GM12878 (cell line): Measurements from ENCODE around the gene GRIK4. TPM values are rescaled to one million over a fixed set of nuclear protein-coding genes. Genes with fewer than 3 reads are reported as not detected.

Experiments
- CBFB ChIP-seq: IDR thresholded peaks from 2 replicates; pipeline ENCODE4 v1.6.1; 2016; ENCODE audit warnings: antibody characterized with exemption, low read depth
- CBX3 ChIP-seq: fragments of 200-600 bp; sonication (generic); IDR thresholded peaks from 2 replicates; pipeline ENCODE4 v1.6.1; 2016; ENCODE audit warnings: low read depth, borderline replicate concordance
- CEBPB ChIP-seq, 2 experiments: fragments of 150-350 bp in 1 of 2; IDR thresholded peaks; 2 replicates each; pipeline ENCODE4 v1.6.1; 2012 to 2014; ENCODE audit warnings: low read depth in 2 of 2, low read length in 2 of 2, borderline replicate concordance in 1 of 2, inconsistent platforms in 1 of 2
- CHD2 ChIP-seq: IDR thresholded peaks from 2 replicates; pipeline ENCODE4 v1.6.1; 2011; ENCODE audit warnings: low read depth, low read length, improper control_type of control experiment, borderline replicate concordance
- EP300 ChIP-seq, 2 experiments: fragments of 150-350 bp in 1 of 2; IDR thresholded peaks; 2 replicates each; pipeline ENCODE4 v1.6.1; 2011 to 2012; ENCODE audit warnings: low read depth in 2 of 2, low read length in 2 of 2, borderline replicate concordance in 1 of 2, improper control_type of control experiment in 1 of 2, inconsistent platforms in 1 of 2; ENCODE audit not compliant: control insufficient read depth in 1 of 2
- ETV6 ChIP-seq, 2 experiments: fragments of 450-650 bp in 1 of 2; IDR thresholded peaks in 1 of 2; conservative IDR thresholded peaks in 1 of 2; 2 replicates each; pipeline ENCODE4 v1.6.1; 2014; ENCODE audit warnings: antibody characterized with exemption in 1 of 2, borderline replicate concordance in 1 of 2, low read depth in 1 of 2, mild to moderate bottlenecking in 1 of 2, moderate library complexity in 1 of 2
- FOXK2 ChIP-seq: fragments of 450-650 bp; IDR thresholded peaks from 2 replicates; pipeline ENCODE4 v1.6.1; 2017; ENCODE audit warnings: mild to moderate bottlenecking, moderate library complexity
- GABPA ChIP-seq: IDR thresholded peaks from 2 replicates; pipeline ENCODE4 v1.6.1; 2014; ENCODE audit warnings: antibody characterized with exemption, low read depth, mild to moderate bottlenecking, inconsistent platforms
- HDAC2 ChIP-seq: fragments of 200-600 bp; sonication (generic); IDR thresholded peaks from 2 replicates; pipeline ENCODE4 v1.6.1; 2017
- HDGF ChIP-seq: fragments of 450-650 bp; IDR thresholded peaks from 2 replicates; pipeline ENCODE4 v1.6.1; 2016; ENCODE audit warnings: antibody characterized with exemption
- IKZF2 ChIP-seq, 2 experiments: fragments of 450-650 bp; IDR thresholded peaks; 2 replicates each; pipeline ENCODE4 v1.6.1; 2017; ENCODE audit warnings: mild to moderate bottlenecking in 2 of 2, moderate library complexity in 2 of 2
- KLF5 ChIP-seq: fragments of 450-650 bp; IDR thresholded peaks from 2 replicates; pipeline ENCODE4 v1.6.1; 2014; ENCODE audit warnings: mild to moderate bottlenecking; ENCODE audit not compliant: partially characterized antibody
- MEF2A ChIP-seq: IDR thresholded peaks from 2 replicates; pipeline ENCODE4 v1.6.1; 2011; ENCODE audit warnings: low read depth, mild to moderate bottlenecking, low read length, moderate library complexity; ENCODE audit not compliant: insufficient read depth
- MYB ChIP-seq: fragments of 150-350 bp; IDR thresholded peaks from 2 replicates; pipeline ENCODE4 v1.6.1; 2014; ENCODE audit warnings: mild to moderate bottlenecking, low read depth, low read length, borderline replicate concordance
- SREBF1 ChIP-seq: IDR thresholded peaks from 2 replicates; pipeline ENCODE4 v1.6.1; 2012; ENCODE audit warnings: mild to moderate bottlenecking, low read length
- SUZ12 ChIP-seq: fragments of 200-600 bp; sonication (generic); IDR thresholded peaks from one replicate; pipeline ENCODE4 v1.6.1; 2018; ENCODE audit warnings: antibody characterized with exemption, mild to moderate bottlenecking; ENCODE audit not compliant: unreplicated experiment
- TAF1 ChIP-seq: IDR thresholded peaks from 2 replicates; pipeline ENCODE4 v1.6.1; 2011; ENCODE audit warnings: mild to moderate bottlenecking, low read depth, low read length, borderline replicate concordance
- TBL1XR1 ChIP-seq: IDR thresholded peaks from 2 replicates; pipeline ENCODE4 v1.6.1; 2012; ENCODE audit warnings: low read depth, low read length, improper control_type of control experiment
- TCF12 ChIP-seq: IDR thresholded peaks from 2 replicates; pipeline ENCODE4 v1.6.1; 2011; ENCODE audit warnings: low read depth, mild to moderate bottlenecking, low read length
- TCF3 ChIP-seq: IDR thresholded peaks from 2 replicates; pipeline ENCODE4 v1.6.1; 2012; ENCODE audit warnings: low read depth, mild to moderate bottlenecking, low read length, borderline replicate concordance; ENCODE audit not compliant: insufficient read depth
- TCF7 ChIP-seq: IDR thresholded peaks from 2 replicates; pipeline ENCODE4 v1.6.1; 2014; ENCODE audit warnings: antibody characterized with exemption, borderline replicate concordance
- ZNF592 ChIP-seq: fragments of 450-650 bp; IDR thresholded peaks from 2 replicates; pipeline ENCODE4 v1.6.1; 2017; ENCODE audit warnings: mild to moderate bottlenecking, moderate library complexity
- polyA plus RNA-seq, 11 experiments: library from polyadenylated mRNA; depleted of rRNA in 4 of 11; unstranded in 6 of 11; stranded (reverse) in 5 of 11; fragments of >200 nt; fragmentation: Nextera tagmentation in 4 of 11; fragmentation: Illumina TruSeq in 1 of 11; extraction: Ambion mirVana in 4 of 11; extraction: Trizol in 1 of 11; gene quantifications; 1 replicate in 1 of 11; 2 replicates in 10 of 11; pipeline versions ENCODE4 v1.2.1 to v1.2.3, GENCODE V29; 2011 to 2016; ENCODE audit warnings: inconsistent platforms in 2 of 11, missing spikeins in 2 of 11, low read depth in 1 of 11
- total RNA-seq, 4 experiments: library from RNA; depleted of rRNA in 3 of 4; stranded (reverse); fragments of >200 nt in 3 of 4; fragmentation: Illumina TruSeq in 1 of 4; extraction: Trizol in 1 of 4; gene quantifications; 2 replicates each; pipeline versions ENCODE4 v1.2.1 to v1.2.3, GENCODE V29; 2013 to 2021
- TF ChIP-seq, protein P1 (sequence below): IDR thresholded peaks from 2 replicates; pipeline ENCODE4 v1.6.1; 2011; ENCODE audit warnings: borderline replicate concordance, low read depth, mild to moderate bottlenecking, moderate library complexity, mixed read lengths, low read length; ENCODE audit not compliant: insufficient read depth; ENCODE audit errors: extremely low read length

GRIK4 gene
- total and polyA plus RNA-seq, 10 of the 15 experiments (the other 5 are each of a cell fraction or from before 2014, with no cell fraction given): 0.33 to 3.6 (median 0.72) TPM

DNA sequence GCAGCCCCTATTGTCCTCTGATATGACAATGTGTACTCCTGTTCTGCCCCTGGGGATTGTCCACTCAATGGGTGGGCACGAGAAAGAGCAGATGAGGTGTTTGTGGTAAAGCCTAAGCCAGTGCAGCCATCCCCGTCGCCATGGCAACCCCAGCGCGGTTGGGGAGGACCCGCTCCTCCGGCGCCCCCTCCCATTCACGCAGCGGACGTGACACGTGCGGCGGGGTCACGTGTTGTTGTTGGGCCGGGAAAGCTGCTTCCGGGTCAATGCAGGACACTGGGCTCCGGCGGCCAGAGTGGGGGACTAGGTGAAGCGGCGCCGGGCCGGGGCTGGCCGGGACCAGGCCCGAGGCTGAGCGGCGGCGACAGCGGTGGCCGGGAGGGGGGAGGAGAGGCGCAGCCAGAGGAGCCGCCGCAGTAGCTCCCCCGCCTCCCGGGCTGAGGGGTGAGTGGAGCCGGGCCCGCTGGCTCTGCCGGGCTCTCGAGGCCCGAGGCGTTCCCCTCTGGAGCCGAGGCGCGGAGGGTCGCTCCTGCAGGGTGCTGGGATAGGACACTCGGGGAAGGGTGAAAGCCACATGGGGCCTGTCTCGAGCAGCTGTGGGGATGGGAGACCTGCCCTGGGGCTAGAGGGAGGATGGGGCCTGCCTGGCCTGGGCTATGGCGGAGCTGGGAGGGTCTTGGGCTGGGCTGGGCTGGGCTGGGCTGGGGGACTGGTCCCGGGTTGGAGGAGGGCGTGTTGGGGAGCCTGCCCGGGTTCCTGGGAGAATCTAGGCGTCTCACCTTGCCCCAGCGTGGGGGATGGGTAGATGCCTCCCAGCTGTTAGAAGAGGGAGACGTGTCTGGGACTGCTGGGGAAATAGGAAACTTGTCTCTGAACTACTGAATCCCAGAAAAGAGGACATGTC is 512.6 kb downstream of the GRIK4 start, which contains the start of gene TBCEL (continued):
- TF ChIP-seq CBFB: peak; percentile 72
- TF ChIP-seq GABPA: peak; percentile 82
- TF ChIP-seq TAF1: peak; percentile 71
- TF ChIP-seq SREBF1: no peak
- no peak for TF ChIP-seq IKZF2 (IDR thresholded peaks at IDR 0.05)
- TF ChIP-seq MYB: no peak
- no peak for TF ChIP-seq ETV6 (conservative IDR thresholded peaks at IDR 0.05 in 1 of 2, IDR thresholded peaks at IDR 0.05 in 1 of 2; ENCODE audit: borderline replicate concordance in 1 of 2, low read depth in 1 of 2)
- 0 out of 2 replicates have a peak, but pooled peaks have one; percentile 5 for TF ChIP-seq TCF12
- peak; percentile 80 for TF ChIP-seq KLF5
- no peak for TF ChIP-seq CBX3
- TF ChIP-seq, protein P1, sequence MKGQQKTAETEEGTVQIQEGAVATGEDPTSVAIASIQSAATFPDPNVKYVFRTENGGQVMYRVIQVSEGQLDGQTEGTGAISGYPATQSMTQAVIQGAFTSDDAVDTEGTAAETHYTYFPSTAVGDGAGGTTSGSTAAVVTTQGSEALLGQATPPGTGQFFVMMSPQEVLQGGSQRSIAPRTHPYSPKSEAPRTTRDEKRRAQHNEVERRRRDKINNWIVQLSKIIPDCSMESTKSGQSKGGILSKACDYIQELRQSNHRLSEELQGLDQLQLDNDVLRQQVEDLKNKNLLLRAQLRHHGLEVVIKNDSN: peak; percentile 98
- TF ChIP-seq MEF2A: no peak
- TF ChIP-seq ZNF592: no peak
- TF ChIP-seq FOXK2: peak; percentile 34; the same call in 1 of the 2 replicates
- TF ChIP-seq EP300 (IDR thresholded peaks at IDR 0.05; ENCODE audit: borderline replicate concordance in 1 of 2, control insufficient read depth in 1 of 2, low read depth in 2 of 2, low read length in 2 of 2): 0 out of 4 replicates have a peak, but pooled peaks of 1 of the 2 experiments have one; percentile 36
- TF ChIP-seq TCF7: no peak
- TF ChIP-seq CHD2: no peak
- TF ChIP-seq SUZ12: no peak
- TF ChIP-seq CEBPB (IDR thresholded peaks at IDR 0.05; ENCODE audit: borderline replicate concordance in 1 of 2, low read depth in 2 of 2, low read length in 2 of 2): no peak
- TF ChIP-seq TBL1XR1: 0 out of 2 replicates have a peak, but pooled peaks have one; percentile 43
- no peak for TF ChIP-seq HDGF
- TF ChIP-seq HDAC2: no peak
- no peak for TF ChIP-seq TCF3
